GM19397 (cell line): Measurements from ENCODE around the gene CIZ1.
"Not testable (repeated sequence)": the region's sequence is repeated elsewhere in the genome, so short reads cannot be mapped to it uniquely, and the experiment has no call there.

Experiments used
- ATAC-seq: cut with Tn5 transposase; IDR thresholded peaks from one replicate; pipeline ENCODE4 v1.9.1; 2021; ENCODE audit warnings: mild to moderate bottlenecking, moderate library complexity; ENCODE audit not compliant: unreplicated experiment

The CIZ1 gene

GRCh38 chr9:128192601-128193371 is 1.4 kb upstream of the CIZ1 start:
- no peak for ATAC-seq

- no peak for ATAC-seq
Observed at GRCh38 chr9:128190516-128191405, 611 bp downstream of the CIZ1 start.

- no peak for ATAC-seq
Observed at GRCh38 chr9:128190013-128190412, 1.4 kb downstream of the CIZ1 start.

GRCh38 chr9:128188209-128188608 is 3.2 kb downstream of the CIZ1 start:
- no peak for ATAC-seq

GRCh38 chr9:128187361-128187760 is 4.0 kb downstream of the CIZ1 start:
- ATAC-seq, result no peak

- ATAC-seq, result no peak
Observed at GRCh38 chr9:128185979-128186965, 5.1 kb downstream of the CIZ1 start.

GRCh38 chr9:128182893-128183588 is 8.3 kb downstream of the CIZ1 start:
- ATAC-seq, result no peak

GRCh38 chr9:128181480-128181879 is 9.9 kb downstream of the CIZ1 start:
- not testable (repeated sequence) for ATAC-seq

- no peak for ATAC-seq
Observed at GRCh38 chr9:128180447-128180846, 10.9 kb downstream of the CIZ1 start.

GRCh38 chr9:128180001-128180400 is 11.4 kb downstream of the CIZ1 start:
- no peak for ATAC-seq

GRCh38 chr9:128178806-128179431 is 12.5 kb downstream of the CIZ1 start:
- no peak for ATAC-seq

GRCh38 chr9:128175726-128176125 is 15.6 kb downstream of the CIZ1 start:
- ATAC-seq, result no peak

- no peak for ATAC-seq
Observed at GRCh38 chr9:128175102-128175563, 16.2 kb downstream of the CIZ1 start.

GRCh38 chr9:128174062-128174461 is 17.3 kb downstream of the CIZ1 start:
- ATAC-seq, result no peak

GRCh38 chr9:128169925-128170324 is 21.4 kb downstream of the CIZ1 start:
- ATAC-seq, result no peak

- no peak for ATAC-seq
Observed at GRCh38 chr9:128169492-128169891, 21.9 kb downstream of the CIZ1 start.

- no peak for ATAC-seq
Observed at GRCh38 chr9:128168731-128169308, 22.6 kb downstream of the CIZ1 start.

GRCh38 chr9:128167209-128167608 is 24.2 kb downstream of the CIZ1 start:
- no peak for ATAC-seq

GRCh38 chr9:128166169-128166568 is 25.2 kb downstream of the CIZ1 start:
- ATAC-seq, result no peak
